GM12864 (cell line): ENCODE data around the gene GTF3C5.
"Not testable (repeated sequence)": the region's sequence is repeated elsewhere in the genome, so short reads cannot be mapped to it uniquely, and the experiment has no call there.

ENCODE experiments used
- DNase-seq: peaks from one replicate; pipeline ENCODE4 v3.0.0-alpha.2; 2011; ENCODE audit warnings: low read depth
- H3K4me3 ChIP-seq: 2 replicates; pipeline ENCODE4 v1.5.1; 2011; ENCODE audit warnings: mild to moderate bottlenecking, low read depth, low read length, control low read depth
- CTCF ChIP-seq: IDR thresholded peaks from 2 replicates; pipeline ENCODE4 v1.5.1; 2011; ENCODE audit warnings: low read depth, mild to moderate bottlenecking, moderate library complexity, low read length, control low read depth, inconsistent platforms; ENCODE audit errors: missing control alignments

The GTF3C5 gene

GRCh38 chr9:133071484-133072150 lies 40.8 kb downstream of the GTF3C5 start:
- H3K4me3 ChIP-seq, result no peak overlapping the region
- TF ChIP-seq CTCF, result no peak
- DNase-seq, result no peak

GRCh38 chr9:133072210-133072609 lies 41.4 kb downstream of the GTF3C5 start:
- H3K4me3 ChIP-seq, result not testable (repeated sequence)

DNA sequence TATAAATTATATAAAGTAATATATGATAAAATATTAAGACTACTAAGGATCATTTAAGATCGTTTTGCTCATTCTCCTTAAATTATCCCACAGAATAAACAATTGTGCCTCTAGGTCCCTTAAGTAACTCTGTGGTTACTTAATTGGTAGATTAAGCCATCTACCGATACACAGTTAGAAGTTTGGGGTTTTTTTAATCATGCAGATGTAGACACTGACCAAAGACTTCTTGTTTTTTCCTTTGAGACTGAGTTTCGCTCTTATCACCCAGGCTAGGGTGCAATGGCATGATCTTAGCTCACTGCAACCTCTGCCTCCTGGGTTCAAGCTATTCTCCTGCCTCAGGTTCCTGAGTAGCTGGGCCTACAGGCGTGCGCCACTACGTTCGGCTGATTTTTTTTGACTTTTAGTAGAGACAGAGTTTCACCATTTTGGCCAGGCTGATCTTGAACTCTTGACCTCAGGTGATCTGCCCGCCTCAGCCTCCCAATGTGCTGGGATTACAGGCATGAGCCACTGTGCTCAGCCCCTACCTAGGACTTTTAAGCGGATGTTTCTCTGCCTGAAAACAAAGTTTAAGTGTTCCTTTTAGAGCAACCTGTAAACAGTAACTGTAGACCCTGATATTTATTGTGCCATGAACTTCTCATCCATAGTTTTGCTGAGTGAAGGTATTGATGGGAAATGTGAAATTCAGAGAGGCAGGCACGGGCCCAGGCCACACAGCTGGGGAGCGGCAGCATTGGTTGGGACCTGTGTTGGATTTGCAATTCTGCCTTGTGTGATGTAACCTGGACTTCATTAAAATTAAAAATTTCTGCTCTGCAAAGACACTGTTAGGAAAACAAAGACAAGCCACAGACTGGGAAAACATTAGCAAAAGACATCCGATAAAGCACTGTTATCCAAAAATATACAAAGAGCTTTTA lies 42.6 kb downstream of the GTF3C5 start:
- DNase-seq, result no peak
- no peak overlapping the region for H3K4me3 ChIP-seq
- TF ChIP-seq CTCF, result no peak

More at GRCh38 chr9:133072210-133072609, 41.4 kb downstream of the GTF3C5 start:
- DNase-seq, result not testable (repeated sequence)

DNA sequence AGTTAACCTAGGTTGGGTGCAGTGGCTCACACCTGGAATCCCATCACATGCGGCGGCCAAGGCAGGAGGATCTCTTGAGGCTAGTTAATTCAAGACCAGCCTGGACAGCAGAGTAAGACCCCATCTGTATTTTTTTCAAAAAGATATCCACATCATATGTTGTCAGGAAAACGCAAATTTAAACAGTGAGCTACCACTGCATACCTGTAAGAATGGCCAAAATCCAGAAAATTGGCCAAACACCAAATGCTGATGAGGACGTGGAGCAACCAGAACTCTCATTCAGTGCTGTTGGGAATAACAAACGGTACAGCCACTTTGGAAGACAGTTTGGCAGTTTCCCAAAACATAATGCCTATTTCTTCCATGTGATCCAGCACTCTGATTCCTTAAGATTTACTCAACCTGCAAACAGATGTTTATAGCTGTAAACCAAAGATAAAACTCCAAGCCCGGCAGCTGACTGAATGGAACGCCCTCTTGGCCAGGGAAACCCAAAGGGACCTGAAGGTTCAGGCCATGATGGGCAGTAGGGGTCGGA lies 43.4 kb downstream of the GTF3C5 start:
- no peak for DNase-seq
- no peak for TF ChIP-seq CTCF
- H3K4me3 ChIP-seq, result no peak overlapping the region

GRCh38 chr9:133075925-133076630 lies 45.3 kb downstream of the GTF3C5 start:
- no peak for TF ChIP-seq CTCF
- H3K4me3 ChIP-seq, result no peak overlapping the region
- DNase-seq, result no peak

GRCh38 chr9:133076691-133077090 lies 45.9 kb downstream of the GTF3C5 start:
- TF ChIP-seq CTCF, result no peak

DNA sequence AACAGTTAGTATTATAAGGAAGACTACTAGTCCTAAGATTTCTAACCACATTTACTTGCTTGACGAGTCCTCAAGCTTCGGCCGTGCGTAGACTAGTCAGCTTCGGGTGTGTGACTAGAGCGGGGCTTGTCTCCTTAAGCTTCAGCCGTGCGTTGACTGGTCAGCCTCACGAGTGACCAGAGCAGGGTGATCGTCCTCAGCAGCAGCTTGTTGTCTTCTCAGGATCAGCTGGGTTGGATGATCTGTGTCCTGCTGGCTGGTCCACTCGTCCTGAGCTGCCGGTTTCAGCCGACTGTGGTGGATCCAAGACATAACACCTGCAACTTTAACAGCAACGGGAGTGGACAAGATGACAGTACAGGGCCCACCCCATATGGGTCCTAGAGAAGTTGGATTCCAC lies 47.7 kb downstream of the GTF3C5 start:
- TF ChIP-seq CTCF, result no peak
- DNase-seq, result no peak
- no peak overlapping the region for H3K4me3 ChIP-seq

More at GRCh38 chr9:133076691-133077090, 45.9 kb downstream of the GTF3C5 start:
- no peak overlapping the region for H3K4me3 ChIP-seq
- no peak for DNase-seq
